ENCODE measurements around the gene SCGN.

- TF ChIP-seq, protein P1, sequence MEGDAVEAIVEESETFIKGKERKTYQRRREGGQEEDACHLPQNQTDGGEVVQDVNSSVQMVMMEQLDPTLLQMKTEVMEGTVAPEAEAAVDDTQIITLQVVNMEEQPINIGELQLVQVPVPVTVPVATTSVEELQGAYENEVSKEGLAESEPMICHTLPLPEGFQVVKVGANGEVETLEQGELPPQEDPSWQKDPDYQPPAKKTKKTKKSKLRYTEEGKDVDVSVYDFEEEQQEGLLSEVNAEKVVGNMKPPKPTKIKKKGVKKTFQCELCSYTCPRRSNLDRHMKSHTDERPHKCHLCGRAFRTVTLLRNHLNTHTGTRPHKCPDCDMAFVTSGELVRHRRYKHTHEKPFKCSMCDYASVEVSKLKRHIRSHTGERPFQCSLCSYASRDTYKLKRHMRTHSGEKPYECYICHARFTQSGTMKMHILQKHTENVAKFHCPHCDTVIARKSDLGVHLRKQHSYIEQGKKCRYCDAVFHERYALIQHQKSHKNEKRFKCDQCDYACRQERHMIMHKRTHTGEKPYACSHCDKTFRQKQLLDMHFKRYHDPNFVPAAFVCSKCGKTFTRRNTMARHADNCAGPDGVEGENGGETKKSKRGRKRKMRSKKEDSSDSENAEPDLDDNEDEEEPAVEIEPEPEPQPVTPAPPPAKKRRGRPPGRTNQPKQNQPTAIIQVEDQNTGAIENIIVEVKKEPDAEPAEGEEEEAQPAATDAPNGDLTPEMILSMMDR (IDR thresholded peaks at IDR 0.05), result no peak
- TF ChIP-seq POLR2A (IDR thresholded peaks at IDR 0.05), result no peak
These were observed 9.9 kb upstream of the SCGN start for GRCh38 chr6:25641940-25642666.

Data from gastroesophageal sphincter (tissue), 3 donors.